Measurements from ENCODE around the gene PKN2.

The PKN2 gene

DNA sequence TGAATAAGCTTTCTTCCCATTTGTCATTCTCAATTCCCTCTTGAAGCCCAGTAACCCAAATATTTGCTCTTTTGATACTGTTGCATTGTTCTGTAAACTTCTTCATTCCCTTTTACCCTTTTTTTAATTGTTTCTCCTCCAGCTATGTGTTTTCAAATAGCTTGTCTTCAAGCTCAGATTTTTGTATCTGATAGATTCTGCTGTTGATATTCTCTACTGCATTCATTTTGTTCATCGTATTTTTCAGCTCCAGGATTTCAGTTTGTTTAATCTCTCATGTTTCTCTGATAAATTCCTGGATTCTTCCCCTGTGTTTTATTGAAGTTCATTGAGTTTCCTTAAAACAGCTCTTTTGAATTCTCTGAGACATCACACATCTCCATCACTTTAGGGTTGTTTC is 51.8 kb downstream of the PKN2 start:
- DNase-seq (ENCODE audit: low read depth): no peak

DNA sequence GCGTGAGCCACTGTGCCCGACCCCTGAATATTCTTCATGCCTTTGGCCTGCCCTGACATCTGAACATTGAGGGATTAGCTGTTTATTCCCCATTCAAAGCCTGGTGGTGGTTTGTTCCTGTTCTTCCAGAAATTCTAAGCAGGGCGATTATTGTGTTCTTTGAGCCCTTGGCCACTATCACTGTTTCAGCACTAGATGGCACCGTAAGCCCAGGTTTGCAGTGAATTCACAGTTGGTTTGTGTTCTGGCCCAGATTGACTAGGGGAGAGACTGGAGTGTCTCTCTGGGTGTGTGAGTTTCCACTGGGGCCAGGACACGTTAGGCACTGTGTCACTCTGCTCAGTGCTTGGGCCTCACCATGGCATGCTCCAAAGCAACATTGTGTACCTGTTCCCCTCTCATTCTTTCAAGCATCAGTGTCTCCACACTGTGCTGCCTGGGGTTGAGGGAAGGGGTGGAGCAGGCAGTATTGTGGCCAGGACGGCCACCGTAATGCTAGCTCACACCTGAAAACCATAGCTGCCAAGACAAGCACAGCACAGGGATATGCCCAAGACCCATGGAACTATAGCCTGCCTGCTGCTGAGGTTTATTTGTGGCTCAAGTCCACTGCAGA is 52.7 kb downstream of the PKN2 start:
- no peak for DNase-seq (ENCODE audit: low read depth)

DNA sequence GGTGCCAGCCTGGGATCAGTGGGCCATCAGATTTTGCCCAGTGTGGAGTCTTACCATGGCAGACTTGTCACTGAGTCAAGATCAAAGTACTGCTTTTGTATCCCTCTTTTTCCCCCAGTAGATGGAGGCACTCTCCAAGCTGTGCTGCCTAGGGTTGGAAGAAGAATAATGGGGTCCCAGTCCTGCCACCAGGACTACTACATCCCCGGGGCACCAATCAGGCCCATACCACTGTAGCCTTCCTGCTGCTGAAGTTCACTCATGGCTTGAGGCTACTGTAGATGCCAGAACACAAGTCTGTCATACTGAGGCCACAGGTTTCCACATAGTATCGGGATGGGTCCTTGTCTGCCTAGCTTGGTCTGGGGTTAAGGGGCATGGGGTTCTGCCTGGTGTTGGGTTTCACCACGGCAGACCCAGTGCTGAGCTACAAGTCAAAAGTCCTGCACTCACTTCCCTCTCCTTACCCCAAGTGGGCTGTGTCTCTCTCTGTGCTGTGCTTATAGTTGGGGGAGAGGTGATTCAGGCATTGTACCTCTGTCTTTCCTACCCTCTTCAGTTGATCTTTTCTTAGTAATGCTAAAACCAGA is 53.4 kb downstream of the PKN2 start:
- no peak for DNase-seq (ENCODE audit: low read depth)

- no peak for DNase-seq (ENCODE audit: low read depth)
Measured at GRCh38 chr1:88740784-88741183, 56.7 kb downstream of the PKN2 start.

- DNase-seq (ENCODE audit: low read depth): no peak
Measured at GRCh38 chr1:88741413-88741812, 57.3 kb downstream of the PKN2 start.

- DNase-seq (ENCODE audit: low read depth): no peak
Measured at GRCh38 chr1:88742531-88742930, 58.5 kb downstream of the PKN2 start.

- DNase-seq (ENCODE audit: low read depth): no peak
Measured at GRCh38 chr1:88744142-88744541, 60.1 kb downstream of the PKN2 start.

- no peak for DNase-seq (ENCODE audit: low read depth)
Measured at GRCh38 chr1:88746916-88747315, 62.8 kb downstream of the PKN2 start.

- DNase-seq (ENCODE audit: low read depth): no peak
Measured at GRCh38 chr1:88751714-88752113, 67.6 kb downstream of the PKN2 start.

DNA sequence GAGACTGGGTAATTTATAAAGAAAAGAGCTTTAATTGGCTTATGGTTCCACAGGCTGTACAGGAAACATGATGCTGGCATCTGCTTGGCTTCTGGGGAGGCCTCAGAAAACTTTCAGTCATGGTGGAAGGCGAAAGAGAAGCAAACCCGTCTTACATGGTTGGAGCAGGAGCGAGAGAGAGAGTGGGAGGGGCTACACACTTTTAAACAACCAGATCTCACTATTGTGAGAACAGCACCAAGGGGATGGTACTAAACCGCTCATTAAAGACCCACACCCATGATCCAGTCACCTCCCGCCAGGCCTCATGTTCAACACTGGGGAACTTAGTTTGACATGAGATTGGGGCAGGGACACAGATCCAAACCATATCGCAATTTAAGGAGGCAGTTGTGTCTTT is 69.4 kb downstream of the PKN2 start:
- DNase-seq (ENCODE audit: low read depth): no peak

- no peak for DNase-seq (ENCODE audit: low read depth)
Measured at GRCh38 chr1:88763649-88764406, 79.8 kb downstream of the PKN2 start.

- no peak for DNase-seq (ENCODE audit: low read depth)
Measured at GRCh38 chr1:88768187-88768586, 84.1 kb downstream of the PKN2 start.

- no peak for DNase-seq (ENCODE audit: low read depth)
Measured at GRCh38 chr1:88768816-88769215, 84.7 kb downstream of the PKN2 start.

DNA sequence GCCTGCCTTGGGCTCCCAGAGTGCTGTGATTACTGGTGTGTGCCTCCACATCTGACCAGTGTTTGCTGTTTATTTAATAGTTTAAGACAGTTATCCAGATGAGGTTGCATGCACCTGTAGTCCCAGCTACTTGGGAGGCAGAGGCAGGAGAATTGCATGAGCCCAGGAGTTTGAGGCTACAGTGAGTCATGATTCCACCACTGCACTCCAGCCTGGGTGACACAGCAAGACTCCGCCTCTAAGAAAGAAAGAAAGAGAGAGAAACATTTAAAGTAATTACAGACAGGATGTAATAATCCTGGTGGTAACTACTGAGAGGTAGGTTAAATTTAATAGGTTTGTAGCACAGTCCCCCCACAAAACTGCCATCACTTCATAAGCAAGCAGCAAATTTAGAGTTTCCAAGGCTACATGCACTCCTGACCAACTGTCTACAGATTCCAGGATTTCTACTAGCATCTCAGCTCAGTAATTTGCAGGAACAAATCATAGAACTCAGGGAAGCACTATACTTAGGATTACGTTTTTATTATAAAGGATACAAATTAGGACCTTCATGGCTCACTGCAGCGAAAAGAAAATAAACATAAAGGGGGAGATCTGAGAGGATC is 89.6 kb downstream of the PKN2 start:
- DNase-seq (ENCODE audit: low read depth): no peak

DNA sequence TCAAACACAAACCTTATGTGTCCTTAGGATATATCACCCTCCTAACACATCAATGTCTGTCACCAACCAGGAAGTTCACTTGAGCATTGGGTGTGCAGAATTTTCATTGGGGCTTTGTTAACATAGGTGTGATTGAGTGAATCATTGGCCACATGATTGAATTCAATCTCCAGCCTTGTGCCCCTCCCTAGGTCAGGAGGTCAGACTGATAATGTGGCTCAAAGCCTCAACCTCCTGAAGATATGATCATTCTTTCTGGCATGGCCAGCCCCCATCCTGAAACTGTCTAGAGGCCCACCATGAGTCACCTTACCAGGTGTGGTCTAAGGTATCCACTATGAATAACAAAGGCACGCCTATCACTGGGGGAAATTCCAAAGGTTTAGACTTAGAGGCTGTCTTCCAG is 90.1 kb downstream of the PKN2 start:
- DNase-seq (ENCODE audit: low read depth): no peak

DNA sequence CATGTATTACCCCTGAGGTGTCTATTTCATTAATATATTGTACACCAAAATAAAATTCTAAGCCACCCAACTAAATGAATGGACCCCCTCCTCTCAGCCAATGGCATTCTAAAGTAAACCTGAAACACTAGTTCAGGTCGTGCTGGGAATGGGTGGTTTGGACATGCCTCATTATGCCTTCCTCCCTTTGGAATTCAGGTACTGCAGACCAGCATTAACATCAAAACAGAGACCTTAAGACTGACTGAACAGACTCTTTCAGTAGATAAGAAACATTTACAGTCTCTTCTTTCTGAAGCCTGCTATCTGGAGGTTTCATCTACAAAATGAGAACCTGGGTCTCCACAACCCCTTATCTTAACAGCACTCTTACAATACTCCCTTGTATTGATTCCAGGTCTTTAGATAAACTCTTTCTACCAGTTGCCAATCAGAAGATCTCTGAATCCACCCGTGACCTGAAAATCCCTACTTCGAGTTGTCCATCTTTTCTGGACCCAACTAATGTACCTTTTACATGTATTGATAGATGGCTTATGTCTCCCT is 93.6 kb downstream of the PKN2 start:
- DNase-seq (ENCODE audit: low read depth): no peak

- no peak for DNase-seq (ENCODE audit: low read depth)
Measured at GRCh38 chr1:88779880-88780279, 95.8 kb downstream of the PKN2 start.

GRCh38 chr1:88780485-88780884 is 96.4 kb downstream of the PKN2 start:
- DNase-seq (ENCODE audit: low read depth): no peak

- no peak for DNase-seq (ENCODE audit: low read depth)
Measured at GRCh38 chr1:88783145-88783544, 99.1 kb downstream of the PKN2 start.

GRCh38 chr1:88784551-88784950 is 100.5 kb downstream of the PKN2 start:
- DNase-seq (ENCODE audit: low read depth): no peak

DNA sequence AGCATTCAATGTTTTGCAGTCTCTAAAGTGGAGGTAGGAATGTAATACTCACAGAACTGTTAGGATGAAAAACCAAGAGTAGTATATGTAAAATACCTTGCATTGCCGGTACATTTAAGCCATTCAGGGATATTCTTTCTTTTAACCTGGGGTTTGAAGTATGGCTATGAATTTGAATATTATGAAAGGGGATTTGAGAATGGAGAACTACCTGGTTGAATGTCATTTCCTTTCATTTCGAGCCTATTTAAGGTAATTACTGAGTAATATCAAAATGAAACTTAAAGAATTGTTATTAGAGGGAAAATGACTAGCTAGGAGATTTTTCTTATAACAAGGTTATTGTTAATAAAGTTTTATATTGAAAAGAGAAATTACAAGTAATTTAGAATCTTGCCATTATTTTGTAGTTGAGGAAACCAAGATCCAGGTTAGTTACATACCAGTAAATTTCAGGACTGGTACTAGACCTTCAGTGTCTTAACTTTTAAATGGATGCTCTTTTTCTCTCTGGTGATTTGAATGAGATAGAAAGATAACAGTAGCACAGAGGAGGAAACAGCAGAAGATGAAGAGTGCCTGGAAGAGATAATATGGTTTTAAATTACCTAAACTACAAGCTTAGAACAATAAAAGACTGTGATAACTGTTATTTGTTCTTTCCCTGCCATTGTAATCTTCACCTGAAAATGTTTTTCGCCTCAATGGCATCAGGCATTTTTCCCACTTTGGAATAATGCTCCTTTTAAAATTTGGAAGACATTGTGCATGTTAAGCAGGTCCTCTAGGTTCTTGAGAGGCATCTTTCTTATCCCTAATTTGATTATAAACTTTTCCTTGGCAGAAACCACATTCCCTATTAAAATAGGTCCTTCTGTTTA is 103.2 kb downstream of the PKN2 start:
- DNase-seq (ENCODE audit: low read depth): no peak

DNA sequence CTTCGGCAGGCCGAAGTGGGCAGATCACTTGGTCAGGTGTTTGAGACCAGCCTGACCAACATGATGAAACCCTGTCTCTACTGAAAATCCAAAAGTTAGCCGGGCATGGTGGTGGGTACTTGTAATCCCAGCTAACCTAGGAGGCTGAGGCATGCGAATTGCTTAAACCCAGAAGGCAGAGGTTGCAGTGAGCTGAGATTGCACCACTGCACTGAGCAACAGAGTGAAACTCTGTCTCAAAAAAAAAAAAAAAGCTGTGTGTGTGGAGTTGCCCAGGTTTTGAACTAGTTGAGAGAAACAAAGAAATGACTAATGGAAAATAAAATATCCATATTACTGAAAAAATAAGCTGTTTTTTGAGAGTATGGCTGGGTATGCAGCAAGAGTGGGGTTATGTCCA is 107.1 kb downstream of the PKN2 start:
- DNase-seq (ENCODE audit: low read depth): no peak
